NT2/D1 (cell line): ENCODE results near the gene LRRC32.

Source experiments
- YY1 ChIP-seq: IDR thresholded peaks from 2 replicates; pipeline ENCODE4 v1.6.1; 2011; ENCODE audit not compliant: insufficient read length, insufficient read depth
- ZNF274 ChIP-seq: IDR thresholded peaks from 2 replicates; pipeline ENCODE4 v1.6.1; 2011; ENCODE audit warnings: mild to moderate bottlenecking, low read depth, low read length

GRCh38 chr11:76668362-76669155, 2.0 kb downstream of the LRRC32 start:
- no peak for TF ChIP-seq YY1
- no peak for TF ChIP-seq ZNF274
